CD4-positive, alpha-beta T cell treated with Interleukin-15 for 1 hour (primary cell): ENCODE data around the gene EIF4H.
"Not testable (repeated sequence)": the region's sequence is repeated elsewhere in the genome, so short reads cannot be mapped to it uniquely, and the experiment has no call there.

ENCODE experiments used
- DNase-seq: peaks from one replicate; pipeline ENCODE4 v3.0.0-alpha.2; 2020

EIF4H gene

GRCh38 chr7:74176555-74176954, 2.4 kb downstream of the EIF4H start:
- no peak for DNase-seq

DNA sequence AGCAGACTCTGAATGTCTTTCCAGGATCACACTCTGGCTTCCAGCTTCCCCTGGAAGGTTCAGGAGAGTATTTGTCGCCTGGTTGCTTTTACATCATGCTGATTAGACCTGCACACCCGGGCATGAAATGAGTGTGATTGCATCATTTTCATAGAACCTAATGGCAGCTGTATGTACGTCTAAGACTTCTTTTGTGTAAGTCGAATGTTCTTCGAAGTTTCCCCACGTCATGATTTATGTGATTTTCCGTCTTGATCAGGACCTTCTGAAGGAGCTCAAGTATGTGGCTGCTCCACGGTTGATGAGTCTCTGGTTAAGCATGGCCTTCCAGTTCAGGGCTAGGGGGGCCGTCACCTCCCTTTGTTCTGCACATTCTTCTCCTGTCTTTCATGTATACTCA, 4.5 kb downstream of the EIF4H start:
- no peak for DNase-seq

GRCh38 chr7:74179935-74180604, 5.9 kb downstream of the EIF4H start:
- no peak for DNase-seq

DNA sequence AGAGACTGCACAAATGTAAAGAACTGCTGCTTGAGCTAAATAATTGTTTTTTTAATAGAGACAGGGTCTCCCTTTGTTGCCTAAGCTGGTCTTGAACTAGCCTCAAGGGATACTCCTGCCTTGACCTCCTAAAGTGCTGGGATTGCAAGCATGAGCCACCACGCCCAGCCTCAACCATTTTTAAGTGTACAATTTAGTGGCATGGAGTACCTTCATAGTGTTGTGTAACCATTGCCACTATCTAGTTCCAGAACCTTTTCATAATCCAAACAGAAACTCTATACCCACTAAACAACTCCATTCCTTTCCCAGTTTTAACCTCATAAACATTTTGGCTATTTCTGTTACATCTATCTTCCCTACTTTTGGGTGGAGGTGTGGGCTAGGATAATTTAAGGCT, 6.7 kb downstream of the EIF4H start:
- DNase-seq, result no peak

DNA sequence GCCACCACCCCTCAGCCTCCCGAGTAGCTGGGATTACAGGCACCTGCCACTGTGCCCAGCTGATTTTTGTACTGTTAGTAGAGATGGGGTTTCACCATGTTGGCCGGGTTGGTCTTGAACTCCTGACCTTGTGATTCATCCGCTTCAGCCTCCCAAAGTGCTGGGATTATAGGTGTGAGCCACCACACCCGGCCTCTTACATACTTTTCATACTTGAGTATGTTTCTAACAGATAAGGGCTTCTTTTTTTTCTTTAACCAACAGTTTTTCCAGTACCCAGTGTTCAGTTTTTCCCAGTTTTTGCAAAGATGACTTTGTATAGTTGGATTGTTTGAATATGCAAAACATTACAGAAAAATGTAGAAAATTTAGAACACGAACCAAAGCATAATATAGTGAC, 7.7 kb downstream of the EIF4H start:
- no peak for DNase-seq

DNA sequence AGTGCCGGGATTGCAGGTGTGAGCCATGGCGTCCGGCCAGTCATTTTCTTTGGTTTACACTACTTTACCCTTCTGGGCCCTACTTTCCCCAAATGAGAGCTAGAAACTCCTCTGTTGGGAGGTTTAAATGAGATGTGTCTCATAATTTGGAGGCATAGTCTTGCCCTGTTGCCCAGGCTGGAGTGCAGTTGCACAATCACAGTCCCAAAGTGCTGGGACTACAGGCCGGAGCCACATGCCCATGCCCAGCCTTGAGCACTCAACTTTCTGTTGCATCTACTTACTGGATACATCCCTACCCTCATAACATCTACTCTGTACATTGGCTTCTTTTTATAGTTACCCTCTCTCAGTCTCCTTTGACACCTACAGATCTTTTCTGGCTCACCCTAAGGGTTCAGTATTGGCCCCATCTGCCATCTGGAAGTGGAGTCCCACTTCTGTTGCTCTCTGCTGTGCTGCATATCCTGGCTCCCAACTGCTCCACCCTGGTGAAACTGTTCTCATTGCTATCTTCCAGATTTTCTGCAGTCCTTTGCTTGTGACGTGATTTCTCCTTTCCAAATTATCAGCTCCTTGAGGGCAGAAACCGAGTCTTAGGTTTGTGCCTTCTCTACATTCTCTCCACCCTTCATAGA, 8.4 kb downstream of the EIF4H start:
- no peak for DNase-seq

DNA sequence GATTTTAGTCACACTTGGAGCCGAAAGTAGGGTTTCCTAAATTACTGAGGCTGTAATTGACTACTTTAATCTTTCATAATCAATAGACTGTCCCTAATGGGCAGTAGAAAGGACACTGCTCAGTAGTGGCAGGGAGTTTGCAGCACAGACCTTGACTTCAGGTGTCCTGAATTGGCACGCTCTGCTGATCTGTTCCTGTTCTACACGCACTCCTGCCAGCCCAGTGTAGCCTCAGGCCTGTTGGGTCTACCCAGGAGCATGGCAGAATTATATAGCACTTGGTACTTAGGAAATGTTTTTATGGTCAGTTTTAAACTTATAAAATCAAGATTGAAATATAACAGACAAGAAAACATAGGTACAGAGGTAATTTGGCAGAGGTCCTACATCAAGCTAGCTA, 9.0 kb downstream of the EIF4H start:
- DNase-seq, result no peak

DNA sequence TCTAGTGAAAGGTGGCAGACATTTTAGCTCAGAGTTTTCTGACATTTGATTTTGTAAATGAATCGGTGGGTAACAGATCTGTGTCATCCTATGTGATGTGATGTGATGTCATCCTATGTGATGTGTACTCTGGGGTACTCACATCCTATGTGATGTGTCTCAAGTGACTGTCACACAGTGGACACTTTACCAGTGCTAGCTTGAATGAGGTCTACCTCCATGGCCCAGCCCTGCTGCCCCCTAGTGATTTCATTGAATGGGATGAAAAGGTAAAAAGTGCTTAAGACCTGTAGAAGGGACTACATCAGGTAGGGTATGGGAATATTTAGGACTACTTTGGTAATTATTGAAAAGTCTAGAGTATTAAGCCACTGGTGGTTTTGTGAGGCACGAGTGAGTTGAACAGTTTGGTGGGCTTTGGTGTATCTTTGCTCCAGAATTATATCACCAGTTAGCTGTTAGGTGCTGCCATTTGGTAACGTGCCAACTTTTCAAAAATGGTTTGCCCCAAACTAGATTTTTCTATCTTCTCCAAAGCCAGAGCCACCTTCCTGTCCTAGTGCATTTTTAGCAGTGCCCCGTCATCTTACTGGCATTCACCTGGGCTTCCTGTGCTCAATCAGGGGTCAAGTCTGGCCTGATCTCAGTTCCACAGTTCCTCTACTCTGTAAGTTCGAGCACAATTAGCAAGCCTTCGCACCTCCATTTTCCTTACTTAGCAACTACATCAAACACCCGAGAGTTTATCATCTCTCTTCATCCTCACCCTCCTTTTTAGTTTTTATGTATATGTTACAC, 9.7 kb downstream of the EIF4H start:
- DNase-seq, result no peak

DNA sequence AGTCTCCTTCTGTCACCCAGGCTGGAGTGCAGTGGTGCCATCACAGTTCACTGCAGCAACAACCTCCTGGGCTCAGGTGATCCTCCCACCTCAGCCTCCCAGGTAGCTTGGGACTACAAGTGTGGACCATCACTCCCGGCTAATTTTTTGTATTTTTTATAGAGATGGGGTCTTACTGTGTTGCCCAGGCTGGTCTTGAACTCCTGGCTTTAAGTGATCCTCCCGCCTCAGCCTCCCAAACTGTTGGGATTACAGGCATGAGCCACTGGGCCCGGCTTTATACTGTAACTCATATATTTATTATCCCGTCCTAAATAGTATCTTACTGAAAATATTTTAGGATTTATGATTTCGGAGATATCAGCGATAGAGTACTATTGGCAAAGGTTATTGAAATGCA, 10.9 kb downstream of the EIF4H start:
- DNase-seq, result no peak

DNA sequence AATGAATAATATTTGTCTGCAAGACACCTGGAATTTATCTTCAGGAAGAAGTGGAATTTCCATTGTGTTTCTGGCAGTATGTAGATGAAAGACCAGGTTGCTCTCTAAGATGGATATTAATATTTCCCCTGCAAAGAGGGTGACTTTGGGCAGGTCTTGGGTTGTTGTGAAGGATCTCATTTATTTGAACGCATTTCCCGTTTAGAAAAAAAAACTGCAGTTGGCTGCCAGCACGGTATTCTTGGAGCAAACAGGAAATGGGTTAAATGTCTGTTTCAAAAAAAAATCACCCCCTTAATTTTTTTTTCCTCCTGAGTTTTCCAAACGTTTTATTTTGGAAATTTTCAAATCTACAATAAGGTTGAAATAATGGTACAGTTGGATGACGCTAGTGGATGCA, 11.5 kb downstream of the EIF4H start:
- DNase-seq, result no peak

DNA sequence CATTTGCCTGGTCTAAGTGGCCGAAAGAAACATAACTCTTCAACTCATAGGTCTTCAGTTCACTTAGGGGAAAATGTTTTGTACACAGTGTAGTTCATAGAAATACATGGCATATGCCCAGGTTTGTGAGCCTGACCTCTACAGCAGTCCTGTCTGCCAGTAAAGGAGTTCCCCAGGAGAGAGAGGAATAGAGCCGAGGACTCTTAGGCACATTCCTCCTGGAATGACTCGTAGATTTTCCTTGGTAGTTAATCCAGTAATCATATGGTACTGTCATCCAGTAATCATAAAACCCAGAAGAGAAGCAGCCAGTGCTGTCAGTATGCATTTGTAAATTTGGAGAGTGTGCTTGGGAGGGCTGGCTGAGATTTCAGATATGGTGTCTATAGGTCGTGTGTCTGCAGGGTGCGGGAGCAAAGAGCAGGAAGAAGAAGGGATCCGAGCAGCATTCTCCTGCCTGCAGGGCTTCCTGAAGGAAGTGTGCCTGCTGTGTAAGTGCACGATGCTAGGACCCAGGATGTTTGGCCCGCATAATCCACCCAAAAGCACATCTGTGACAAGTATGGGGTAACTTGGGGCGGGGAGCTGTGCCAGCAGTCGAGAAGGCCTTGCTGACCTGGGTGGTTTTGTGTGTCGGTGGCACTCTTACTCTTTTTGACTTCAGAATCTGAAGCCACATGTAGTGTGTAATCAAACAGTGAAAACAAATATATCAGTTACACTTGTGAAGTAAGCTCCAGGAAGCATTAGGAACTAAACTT, 13.9 kb downstream of the EIF4H start:
- DNase-seq, result no peak

DNA sequence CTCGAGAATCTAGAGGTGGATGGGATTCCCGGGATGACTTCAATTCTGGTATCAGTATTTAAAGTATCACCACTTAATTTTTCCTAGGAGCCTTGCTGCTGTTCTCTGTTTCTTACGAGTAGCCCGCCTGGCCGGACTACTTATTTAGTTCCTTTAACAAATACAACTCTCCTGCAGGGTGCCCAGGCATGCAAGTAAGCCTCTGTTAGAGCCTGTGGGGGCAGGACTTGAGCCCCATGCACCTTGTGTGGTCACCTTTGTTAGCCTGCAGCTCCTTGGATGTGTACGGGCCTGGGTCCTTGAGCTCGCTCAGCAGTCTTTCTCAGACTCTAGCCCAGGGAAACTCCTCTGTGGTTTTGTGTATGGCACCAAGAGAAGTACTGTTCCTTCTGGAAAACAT, 16.1 kb downstream of the EIF4H start:
- no peak for DNase-seq

- DNase-seq, result no peak
These were observed 17.1 kb downstream of the EIF4H start for GRCh38 chr7:74191231-74191630.

GRCh38 chr7:74193054-74193453, 18.9 kb downstream of the EIF4H start:
- DNase-seq, result no peak

- no peak for DNase-seq
These were observed 19.8 kb downstream of the EIF4H start for GRCh38 chr7:74193913-74194312.

DNA sequence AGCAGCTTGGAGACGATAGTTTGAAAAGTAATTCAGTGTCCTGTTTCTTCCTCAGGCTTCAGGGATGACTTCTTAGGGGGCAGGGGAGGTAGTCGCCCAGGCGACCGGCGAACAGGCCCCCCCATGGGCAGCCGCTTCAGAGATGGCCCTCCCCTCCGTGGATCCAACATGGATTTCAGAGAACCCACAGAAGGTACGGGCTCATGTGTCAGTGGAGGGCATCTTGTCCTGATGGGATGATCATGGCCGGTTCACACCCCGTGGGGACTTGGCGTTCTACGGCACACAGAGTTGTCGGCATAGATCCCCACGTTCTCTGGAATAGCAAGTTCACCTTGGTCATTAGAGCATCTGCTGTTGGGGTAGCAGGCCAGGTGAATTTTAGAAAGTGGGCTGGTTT, 20.5 kb downstream of the EIF4H start:
- no peak for DNase-seq

- not testable (repeated sequence) for DNase-seq
These were observed 21.1 kb downstream of the EIF4H start for GRCh38 chr7:74195139-74195860.

GRCh38 chr7:74195968-74196654, 22.0 kb downstream of the EIF4H start:
- DNase-seq, result not testable (repeated sequence)

GRCh38 chr7:74197449-74198124, 23.4 kb downstream of the EIF4H start:
- DNase-seq, result no peak

DNA sequence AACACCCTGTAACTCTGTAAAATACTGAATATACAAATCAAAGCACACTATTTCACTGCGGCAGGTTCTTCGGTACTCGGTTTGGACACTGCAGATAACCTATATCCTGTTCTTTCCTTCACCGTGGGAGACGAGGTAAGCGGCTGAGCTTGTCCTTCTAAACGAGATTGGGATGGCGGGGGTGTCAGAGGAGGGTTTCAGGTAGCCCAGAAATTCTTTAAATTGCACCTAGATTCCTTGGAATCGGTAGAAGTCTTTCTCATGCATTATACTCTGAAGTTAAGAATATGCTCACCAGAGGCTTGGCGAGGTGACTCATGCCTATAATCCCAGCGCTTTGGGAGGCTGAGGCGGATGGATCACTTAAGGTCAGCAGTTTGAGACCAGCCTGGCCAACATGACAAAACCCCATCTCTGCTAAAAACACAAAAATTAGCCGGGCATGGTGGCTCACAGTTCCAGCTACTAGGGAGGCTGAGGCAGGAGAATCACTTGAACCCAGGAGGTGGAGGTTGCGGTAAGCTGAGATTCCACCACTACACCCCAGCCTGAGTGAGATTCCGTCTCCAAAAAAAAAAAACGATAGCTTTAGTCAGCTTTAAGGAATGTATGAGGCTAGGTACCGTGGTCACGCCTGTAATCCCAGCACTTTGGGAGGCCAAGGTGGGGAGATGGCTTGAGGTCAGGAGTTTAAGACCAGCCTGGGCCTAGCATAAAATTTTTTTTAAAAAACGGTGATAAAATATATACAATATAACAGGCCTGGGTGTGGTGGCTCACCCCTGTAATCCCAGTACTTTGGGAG, 25.6 kb downstream of the EIF4H start:
- no peak for DNase-seq
